GM21529 (cell line): ENCODE data around the gene WWOX.
"Not testable (repeated sequence)": the region's sequence is repeated elsewhere in the genome, so short reads cannot be mapped to it uniquely, and the experiment has no call there.

Source experiments
- ATAC-seq: cut with Tn5 transposase; IDR thresholded peaks from one replicate; pipeline ENCODE4 v1.9.1; 2021; ENCODE audit not compliant: unreplicated experiment

Gene WWOX

GRCh38 chr16:79026117-79026516 lies 926.7 kb downstream of the WWOX start:
- no peak for ATAC-seq

GRCh38 chr16:79036541-79036940 lies 937.1 kb downstream of the WWOX start:
- ATAC-seq, result no peak

DNA sequence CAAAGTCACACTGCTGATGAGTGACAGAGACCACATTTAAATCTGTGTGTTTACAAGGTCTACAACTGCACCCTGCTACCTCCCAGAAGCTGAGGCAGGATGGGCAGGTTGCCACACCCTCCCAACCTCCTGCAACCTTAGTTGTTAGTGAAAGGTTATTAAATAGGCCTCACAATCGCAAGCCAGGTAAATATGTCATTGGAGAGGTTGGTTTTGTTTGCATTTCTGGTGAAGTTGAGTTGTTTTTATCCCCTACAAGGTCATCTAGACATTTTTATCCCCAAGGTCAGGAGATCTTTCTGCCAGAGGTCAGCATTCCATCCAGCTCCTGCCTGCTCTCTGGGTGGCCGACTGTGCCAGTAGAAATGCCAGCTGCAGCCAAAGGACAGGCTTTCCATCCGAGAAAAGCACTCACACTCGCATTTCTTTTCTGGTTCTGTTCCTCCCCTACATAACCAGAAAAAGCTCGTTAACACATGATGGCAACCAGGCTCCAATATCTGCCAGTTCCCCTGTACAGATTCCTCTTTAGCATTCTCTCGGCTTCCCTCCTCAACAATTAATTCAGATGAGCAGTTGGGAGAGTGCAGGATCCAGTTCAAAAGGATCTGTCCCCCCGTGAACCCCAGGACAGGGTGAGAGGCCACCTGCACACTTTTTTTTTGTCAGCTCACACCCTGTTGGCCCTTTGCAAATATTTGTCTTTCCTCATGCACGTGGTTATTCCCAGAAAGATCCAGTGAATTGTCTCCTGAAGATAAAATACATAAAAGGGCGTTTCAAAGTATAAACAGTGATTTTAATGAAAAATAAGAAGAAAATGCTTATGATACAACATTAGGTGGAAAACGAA lies 938.3 kb downstream of the WWOX start:
- no peak for ATAC-seq

DNA sequence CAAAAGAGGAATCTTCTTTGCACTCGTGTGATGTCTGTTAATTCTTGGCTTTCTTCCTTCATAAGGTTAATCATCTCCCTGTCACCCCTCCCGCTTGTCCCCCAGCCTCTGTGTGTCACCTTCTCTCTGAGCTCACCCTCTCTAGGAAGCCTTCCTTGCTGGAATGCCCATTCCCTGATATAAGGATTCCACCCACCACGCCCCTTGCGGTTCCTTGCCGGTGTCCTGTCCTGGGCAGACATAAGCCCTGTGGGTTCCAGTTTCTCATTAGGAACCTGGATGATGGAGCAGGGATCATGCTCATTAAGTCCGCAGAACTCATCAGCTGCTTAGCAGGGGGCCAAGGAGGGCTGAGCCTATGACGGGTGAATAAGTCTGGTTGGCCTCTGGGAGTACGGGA lies 941.8 kb downstream of the WWOX start:
- no peak for ATAC-seq

DNA sequence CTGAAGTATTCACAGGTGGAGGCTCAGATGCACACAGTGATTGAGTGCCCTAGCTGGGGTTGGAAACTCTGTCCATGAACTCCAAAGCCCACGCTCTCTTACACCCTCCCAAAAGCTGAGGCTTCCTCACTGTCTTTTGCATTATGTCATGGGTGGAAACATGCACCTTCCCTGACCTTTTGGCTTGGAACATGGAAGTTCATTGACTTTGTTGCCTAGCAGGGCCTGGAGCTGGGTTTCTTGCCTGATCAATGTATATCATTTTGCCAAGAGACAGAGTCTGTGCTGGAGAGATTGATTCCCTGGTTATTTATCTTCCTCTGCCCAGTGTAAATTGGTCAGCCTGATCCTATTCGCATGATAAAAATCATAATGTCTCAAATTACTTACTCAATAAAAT lies 942.7 kb downstream of the WWOX start:
- ATAC-seq, result no peak

GRCh38 chr16:79042886-79043285 lies 943.4 kb downstream of the WWOX start:
- ATAC-seq, result no peak

DNA sequence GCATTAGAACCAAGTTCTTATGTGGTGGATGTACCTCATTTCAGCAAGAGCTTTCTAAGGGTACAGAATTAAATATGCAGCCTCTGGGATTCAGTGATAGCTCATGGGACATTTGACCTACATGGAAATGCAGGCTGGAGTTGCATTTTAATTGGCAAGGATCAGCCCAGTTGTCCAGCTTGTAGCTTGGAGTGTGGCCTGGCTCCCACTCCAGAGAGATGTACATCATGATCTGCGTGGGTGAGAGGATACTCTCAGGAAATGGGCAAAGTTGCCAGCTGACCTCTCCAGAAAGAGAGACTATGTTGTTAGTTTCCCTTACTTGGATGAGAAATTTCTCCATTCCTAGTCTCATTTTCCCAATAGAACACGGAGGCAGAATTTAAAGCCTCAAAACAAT lies 945.7 kb downstream of the WWOX start:
- ATAC-seq, result no peak

DNA sequence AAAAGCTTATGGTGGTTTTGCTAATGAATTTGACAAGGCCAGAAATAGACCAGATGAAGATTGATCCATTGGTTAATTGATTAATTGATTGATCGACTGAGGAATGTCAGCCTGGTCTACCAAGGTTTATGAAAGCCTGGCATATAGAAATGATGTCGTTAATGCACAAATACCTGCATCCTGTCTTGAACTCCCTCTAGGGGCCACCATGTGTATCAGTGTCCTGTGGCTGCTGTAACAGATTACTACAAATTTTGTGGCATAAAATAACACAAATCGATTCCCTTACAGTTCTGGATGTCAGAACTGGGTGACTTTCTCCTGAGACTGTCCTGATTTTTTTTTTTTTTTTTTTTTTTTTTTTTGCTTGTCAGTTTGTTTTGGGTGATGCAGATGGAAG lies 947.9 kb downstream of the WWOX start:
- ATAC-seq, result no peak

- no peak for ATAC-seq
Observed at GRCh38 chr16:79049040-79049439, 949.6 kb downstream of the WWOX start.

DNA sequence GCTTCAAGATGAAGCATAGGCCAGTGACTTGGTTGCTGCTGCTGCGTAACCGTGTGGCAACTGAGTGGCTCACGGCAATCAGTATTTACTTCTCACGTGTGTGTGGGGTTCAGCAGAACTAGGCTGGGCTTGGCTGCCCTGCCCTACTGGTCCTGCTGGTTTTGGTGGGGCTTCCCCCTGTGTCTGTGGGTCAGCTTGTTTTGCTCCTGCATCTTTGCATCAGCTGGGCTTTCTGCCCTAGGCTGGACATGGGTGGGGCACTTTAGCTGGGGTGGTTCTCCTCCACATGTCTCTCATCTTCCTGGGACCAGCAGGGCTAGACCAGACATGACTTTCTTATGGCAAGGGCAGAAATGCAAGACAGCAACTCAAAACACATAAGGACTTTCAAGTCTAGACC lies 950.6 kb downstream of the WWOX start:
- ATAC-seq, result no peak

GRCh38 chr16:79051313-79051712 lies 951.9 kb downstream of the WWOX start:
- no peak for ATAC-seq

DNA sequence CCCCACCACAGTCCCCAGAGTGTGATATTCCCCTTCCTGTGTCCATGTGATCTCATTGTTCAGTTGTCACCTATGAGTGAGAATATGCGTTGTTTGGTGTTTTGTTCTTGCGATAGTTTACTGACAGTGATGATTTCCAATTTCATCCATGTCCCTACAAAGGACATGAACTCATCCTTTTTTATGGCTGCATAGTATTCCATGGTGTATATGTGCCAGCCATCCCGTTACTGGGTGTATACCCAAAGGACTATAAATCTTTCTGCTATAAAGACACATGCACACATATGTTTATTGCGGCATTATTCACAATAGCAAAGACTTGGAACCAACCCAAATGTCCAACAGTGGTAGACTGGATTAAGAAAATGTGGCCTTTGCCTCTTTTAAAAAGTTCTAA lies 952.7 kb downstream of the WWOX start:
- ATAC-seq, result not testable (repeated sequence)

DNA sequence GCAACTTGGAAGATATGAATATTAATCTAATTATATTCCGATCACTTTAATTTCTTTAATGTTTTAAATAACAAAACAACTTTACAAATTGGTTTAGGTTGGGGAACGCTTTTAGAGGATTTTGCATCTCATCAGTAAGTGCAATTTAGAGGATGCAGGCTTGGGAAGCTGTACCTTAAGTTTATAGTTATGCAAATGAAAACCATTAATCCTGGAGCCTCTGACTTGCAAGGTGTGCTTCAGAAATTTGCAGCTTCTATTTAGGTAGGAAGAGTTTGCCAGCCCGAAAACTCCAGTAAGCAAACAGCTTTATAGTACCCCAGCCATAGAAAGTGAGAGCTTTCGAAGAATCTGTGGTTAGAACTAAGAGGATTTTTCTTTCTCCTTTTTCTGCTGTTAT lies 954.1 kb downstream of the WWOX start:
- ATAC-seq, result no peak

- no peak for ATAC-seq
Observed at GRCh38 chr16:79054211-79054984, 954.9 kb downstream of the WWOX start.

DNA sequence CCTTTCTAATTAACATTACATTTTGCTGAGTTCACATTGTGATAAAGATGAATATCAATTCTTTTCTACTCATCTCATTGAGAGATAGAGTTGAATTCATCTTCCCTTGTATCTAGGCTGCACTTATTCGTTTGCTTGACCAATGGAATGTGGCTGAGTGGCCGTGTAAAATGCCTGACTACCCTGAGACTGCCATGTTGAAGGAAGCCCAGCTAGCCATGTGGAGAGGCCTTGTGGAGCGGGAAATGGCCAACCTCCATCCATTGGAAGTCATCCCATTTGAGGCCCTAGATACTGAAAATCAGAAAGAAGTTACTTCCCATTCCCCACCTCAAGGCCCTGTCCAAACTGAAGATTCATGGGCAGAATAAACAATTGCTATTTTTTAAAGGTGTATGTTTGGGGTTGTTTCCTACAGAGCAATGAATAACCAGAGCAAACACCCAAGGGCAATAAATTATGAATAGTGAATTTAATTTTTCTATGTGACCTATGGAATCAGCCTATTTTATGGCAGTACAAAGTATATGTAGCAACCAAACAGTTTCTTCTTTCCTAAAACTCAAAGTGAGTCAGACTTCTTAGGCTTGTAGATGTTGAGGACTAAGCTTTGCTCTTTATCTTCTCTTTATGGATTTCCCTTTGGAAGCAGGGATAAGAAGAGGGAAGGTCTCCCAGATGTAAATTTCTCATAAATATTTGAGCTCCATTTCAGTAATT lies 956.0 kb downstream of the WWOX start:
- ATAC-seq, result no peak

DNA sequence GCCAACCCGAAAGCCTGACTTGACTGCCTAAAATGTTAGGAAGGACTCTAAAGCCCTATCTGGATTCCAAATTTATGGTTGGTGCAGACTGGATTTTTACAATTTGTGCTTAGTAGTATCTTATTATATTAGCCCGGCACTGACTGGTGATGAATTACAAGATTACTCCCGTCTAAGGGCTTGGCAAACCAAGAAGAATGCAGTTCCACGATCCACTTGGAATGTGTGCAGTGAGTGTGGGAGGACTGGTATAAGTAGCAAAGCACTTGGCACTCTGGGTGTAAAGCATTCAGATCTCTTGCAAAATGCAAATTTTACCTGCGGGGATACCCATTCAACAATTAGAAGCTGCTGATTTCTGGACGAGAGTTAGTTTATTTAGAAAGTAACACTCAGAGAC lies 961.7 kb downstream of the WWOX start:
- no peak for ATAC-seq

- no peak for ATAC-seq
Observed at GRCh38 chr16:79062336-79062735, 962.9 kb downstream of the WWOX start.

- no peak for ATAC-seq
Observed at GRCh38 chr16:79062821-79063220, 963.4 kb downstream of the WWOX start.

DNA sequence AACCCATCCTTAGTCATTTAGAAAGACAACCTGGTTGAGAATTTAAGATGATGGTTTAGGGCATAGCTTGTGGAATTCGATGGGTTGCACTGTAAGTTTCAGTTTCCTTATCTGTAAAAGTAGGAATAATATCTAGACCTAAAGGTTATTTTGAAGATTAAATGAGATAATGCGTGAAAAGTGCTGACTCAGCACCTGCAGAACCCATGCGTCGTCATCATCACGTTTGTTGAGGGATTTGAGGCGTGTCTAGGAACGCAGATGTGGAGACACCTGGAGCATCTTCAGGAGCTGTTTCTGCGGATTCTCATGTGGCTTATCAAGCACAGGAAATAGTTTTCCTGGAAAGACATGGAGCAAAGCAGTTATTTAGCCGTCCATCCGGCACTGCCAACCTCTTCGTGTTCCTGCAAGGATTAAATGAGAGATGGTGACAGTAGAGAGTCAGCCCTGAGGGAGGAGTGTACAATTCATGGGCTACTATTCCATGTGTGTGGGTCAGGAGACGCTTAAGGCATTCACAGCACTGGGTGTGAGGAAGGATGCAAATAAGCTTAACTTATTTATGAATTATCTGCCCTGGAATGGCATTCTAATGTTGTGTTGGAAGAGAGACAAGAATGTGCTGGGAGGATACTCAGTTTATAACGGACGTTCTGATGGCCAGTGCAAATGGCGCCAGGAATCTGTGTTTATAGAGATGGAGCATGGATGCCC lies 965.0 kb downstream of the WWOX start:
- ATAC-seq, result no peak

DNA sequence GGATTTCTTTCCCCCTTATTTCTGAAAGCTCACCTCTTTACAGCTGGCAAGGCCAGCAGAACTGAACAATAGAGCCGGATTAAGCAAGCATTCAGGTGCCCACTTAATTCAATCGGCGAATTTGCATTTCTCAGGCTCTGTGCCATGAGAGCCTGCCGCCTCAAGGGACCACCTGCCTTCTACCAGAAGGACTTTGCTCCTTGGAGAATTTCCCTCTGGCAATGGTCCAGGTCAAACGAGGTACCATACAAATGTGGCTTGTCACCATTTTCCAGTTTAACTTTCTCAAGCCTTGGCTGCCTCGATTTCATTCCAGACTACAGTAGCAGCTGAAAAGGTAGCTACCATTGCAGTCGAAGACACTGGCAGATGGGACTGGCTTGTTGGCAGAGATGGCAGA lies 967.1 kb downstream of the WWOX start:
- ATAC-seq, result no peak

GRCh38 chr16:79067600-79067999 lies 968.1 kb downstream of the WWOX start:
- no peak for ATAC-seq
